K562 (cell line): ENCODE data around the gene ALDH1A2. TPM values are rescaled to one million over a fixed set of nuclear protein-coding genes. Genes with fewer than 3 reads are reported as not detected.

Experiments
- ADNP ChIP-seq: fragments of 200-800 bp; sonication (Bioruptor generic); IDR thresholded peaks from 2 replicates; pipeline ENCODE4 v1.6.1; 2016; ENCODE audit warnings: missing genetic modification characterization, missing compliant biosample characterization
- C11orf30 ChIP-seq: fragments of 450-650 bp; IDR thresholded peaks from 2 replicates; pipeline ENCODE4 v1.6.1; 2016; ENCODE audit warnings: low read depth, mild to moderate bottlenecking
- E4F1 ChIP-seq: fragments of 250-450 bp; sonication (Bioruptor Pico); IDR thresholded peaks from 2 replicates; pipeline ENCODE4 v1.5.0; 2021; ENCODE audit warnings: mild to moderate bottlenecking, borderline replicate concordance
- FOXP1 ChIP-seq: sonication (generic); formaldehyde crosslinking; IDR thresholded peaks from 2 replicates; pipeline ENCODE4 v1.8.0; 2022; ENCODE audit warnings: mild to moderate bottlenecking, missing genetic modification reagents
- GABPA ChIP-seq: fragments of 200-800 bp; sonication (Bioruptor generic); conservative IDR thresholded peaks from 2 replicates; pipeline ENCODE4 v1.6.1; 2016; ENCODE audit warnings: low read depth, missing genetic modification characterization, missing compliant biosample characterization
- HINFP ChIP-seq: fragments of 450-650 bp; conservative IDR thresholded peaks from 2 replicates; pipeline ENCODE4 v1.6.1; 2016; ENCODE audit warnings: missing genetic modification characterization, low read depth, mild to moderate bottlenecking, control low read depth, missing compliant biosample characterization
- HMGN3 ChIP-seq: IDR thresholded peaks from 2 replicates; pipeline ENCODE4 v1.6.1; 2011; ENCODE audit warnings: borderline replicate concordance, low read depth, mild to moderate bottlenecking, mixed read lengths, low read length; ENCODE audit not compliant: insufficient read length; ENCODE audit errors: extremely low read depth
- JUND ChIP-seq, 2 experiments: IDR thresholded peaks; 2 replicates in 1 of 2; 3 replicates in 1 of 2; pipeline ENCODE4 v1.6.1; 2011; ENCODE audit warnings: borderline replicate concordance in 2 of 2, low read depth in 2 of 2, low read length in 2 of 2, improper control_type of control experiment in 1 of 2, missing biosample characterization in 1 of 2, missing genetic modification characterization in 1 of 2, missing genetic modification reagents in 1 of 2
- LARP7 ChIP-seq: fragments of 450-650 bp; IDR thresholded peaks from 2 replicates; pipeline ENCODE4 v1.6.1; 2016
- MAFK ChIP-seq: IDR thresholded peaks from 2 replicates; pipeline ENCODE4 v1.6.1; 2011; ENCODE audit warnings: low read length, improper control_type of control experiment
- SLC30A9 ChIP-seq: fragments of 250-450 bp; sonication (Bioruptor Pico); IDR thresholded peaks from 2 replicates; pipeline ENCODE4 v1.8.0; 2022; ENCODE audit warnings: mild to moderate bottlenecking, moderate library complexity
- SRSF7 ChIP-seq: fragments of 200-400 bp; formaldehyde crosslinking; optimal IDR thresholded peaks from 2 replicates; pipeline ENCODE3; 2017; ENCODE audit warnings: mild to moderate bottlenecking, low read depth, low read length
- TCF7L2 ChIP-seq: fragments of 150-350 bp; IDR thresholded peaks from 2 replicates; pipeline ENCODE4 v1.6.1; 2016; ENCODE audit warnings: low read depth, mild to moderate bottlenecking, low read length, moderate library complexity
- TOE1 ChIP-seq, 2 experiments: fragments of 450-650 bp in 1 of 2; sonication (generic) in 1 of 2; formaldehyde crosslinking in 1 of 2; IDR thresholded peaks; 2 replicates each; pipeline versions ENCODE4 v1.7.1 to v1.8.0; 2016 to 2022; ENCODE audit warnings: borderline replicate concordance in 2 of 2, mild to moderate bottlenecking in 2 of 2, antibody characterized with exemption in 1 of 2, inconsistent platforms in 1 of 2, low read depth in 1 of 2, missing genetic modification reagents in 1 of 2, moderate library complexity in 1 of 2
- ZNF140 ChIP-seq: fragments of 250-450 bp; sonication (Bioruptor Pico); IDR thresholded peaks from 2 replicates; pipeline ENCODE4 v1.8.0; 2021; ENCODE audit warnings: moderate library complexity, mild to moderate bottlenecking, inconsistent platforms
- ZNF232 ChIP-seq: sonication (generic); formaldehyde crosslinking; IDR thresholded peaks from 2 replicates; pipeline ENCODE4 v1.8.0; 2022; ENCODE audit warnings: mild to moderate bottlenecking, missing genetic modification reagents
- ZNF639 ChIP-seq, 2 experiments: fragments of 200-800 bp in 1 of 2; sonication (Bioruptor generic) in 1 of 2; sonication (generic) in 1 of 2; formaldehyde crosslinking in 1 of 2; IDR thresholded peaks in 1 of 2; conservative IDR thresholded peaks in 1 of 2; 2 replicates each; pipeline versions ENCODE4 v1.5.0 to v1.6.1; 2016 to 2020; ENCODE audit warnings: missing compliant biosample characterization in 1 of 2, missing genetic modification characterization in 1 of 2, missing genetic modification reagents in 1 of 2
- polyA plus RNA-seq, 8 experiments: library from polyadenylated mRNA; depleted of rRNA in 4 of 8; stranded (reverse) in 5 of 8; unstranded in 3 of 8; fragments of >200 nt; fragmentation: Nextera tagmentation in 2 of 8; fragmentation: Illumina TruSeq in 1 of 8; extraction: Ambion mirVana in 2 of 8; extraction: Trizol in 1 of 8; gene quantifications; 2 replicates each; pipeline versions ENCODE4 v1.2.1 to v1.2.3, GENCODE V29; 2011 to 2014; ENCODE audit warnings: inconsistent platforms in 1 of 8, missing spikeins in 1 of 8
- total RNA-seq, 7 experiments: library from RNA; depleted of rRNA in 6 of 7; stranded (reverse); fragments of >200 nt in 6 of 7; fragmentation: Illumina TruSeq in 2 of 7; extraction: Trizol in 2 of 7; gene quantifications; 2 replicates each; pipeline versions ENCODE4 v1.2.1 to v1.2.3, GENCODE V29; 2011 to 2021; ENCODE audit warnings: low replicate concordance in 1 of 7

Gene ALDH1A2
- total and polyA plus RNA-seq, 9 of the 15 experiments (the other 6 are each of a cell fraction or from before 2014, with no cell fraction given) = 115 to 393 (median 333) TPM

- TF ChIP-seq E4F1 (no peak), GABPA (tag) (no peak), HMGN3 (peak; percentile 26), ZNF232 (CRISPR knock-in tag) (no peak), JUND (IDR thresholded peaks at IDR 0.05; ENCODE audit: borderline replicate concordance, low read depth, low read length) (peak; percentile 5; the same call in 1 of the 2 replicates), JUND (tag; IDR thresholded peaks at IDR 0.05; ENCODE audit: borderline replicate concordance, low read depth, low read length) (no peak), SLC30A9 (CRISPR knock-in tag) (no peak), LARP7 (0 out of 2 replicates have a peak, but pooled peaks have one; percentile 61), FOXP1 (CRISPR knock-in tag) (peak; percentile 7; the same call in 1 of the 2 replicates), ZNF140 (CRISPR knock-in tag) (no peak), C11orf30 (peak; percentile 69; the same call in 1 of the 2 replicates), TCF7L2 (no peak), SRSF7 (no peak), ZNF639 (CRISPR knock-in tag; conservative IDR thresholded peaks at IDR 0.05 in 1 of 2, IDR thresholded peaks at IDR 0.05 in 1 of 2) (peak in 1 of 2 experiments; percentile 21; a peak in 1 of 4 replicates), MAFK (0 out of 2 replicates have a peak, but pooled peaks have one; percentile 33), ADNP (no peak), TOE1 (IDR thresholded peaks at IDR 0.05; ENCODE audit: borderline replicate concordance) (peak; percentile 30; the same call in 1 of the 2 replicates), TOE1 (CRISPR knock-in tag; IDR thresholded peaks at IDR 0.05; ENCODE audit: borderline replicate concordance, low read depth) (no peak), HINFP (peak; percentile 95)
Observed at GRCh38 chr15:58064980-58065444, 499 bp downstream of the ALDH1A2 start (continued).
